NK-92 (cell line): ENCODE results near the gene SRSF7.
A peak's percentile ranks its signal among the peaks of the same experiment; 100 is the strongest.
"Not testable (repeated sequence)": the region's sequence is repeated elsewhere in the genome, so short reads cannot be mapped to it uniquely, and the experiment has no call there.

Source experiments
- DNase-seq: peaks from one replicate; lab custom pipeline; 2025; ENCODE audit not compliant: unreplicated experiment; lab: John Stamatoyannopoulos, UW

Gene SRSF7

DNA sequence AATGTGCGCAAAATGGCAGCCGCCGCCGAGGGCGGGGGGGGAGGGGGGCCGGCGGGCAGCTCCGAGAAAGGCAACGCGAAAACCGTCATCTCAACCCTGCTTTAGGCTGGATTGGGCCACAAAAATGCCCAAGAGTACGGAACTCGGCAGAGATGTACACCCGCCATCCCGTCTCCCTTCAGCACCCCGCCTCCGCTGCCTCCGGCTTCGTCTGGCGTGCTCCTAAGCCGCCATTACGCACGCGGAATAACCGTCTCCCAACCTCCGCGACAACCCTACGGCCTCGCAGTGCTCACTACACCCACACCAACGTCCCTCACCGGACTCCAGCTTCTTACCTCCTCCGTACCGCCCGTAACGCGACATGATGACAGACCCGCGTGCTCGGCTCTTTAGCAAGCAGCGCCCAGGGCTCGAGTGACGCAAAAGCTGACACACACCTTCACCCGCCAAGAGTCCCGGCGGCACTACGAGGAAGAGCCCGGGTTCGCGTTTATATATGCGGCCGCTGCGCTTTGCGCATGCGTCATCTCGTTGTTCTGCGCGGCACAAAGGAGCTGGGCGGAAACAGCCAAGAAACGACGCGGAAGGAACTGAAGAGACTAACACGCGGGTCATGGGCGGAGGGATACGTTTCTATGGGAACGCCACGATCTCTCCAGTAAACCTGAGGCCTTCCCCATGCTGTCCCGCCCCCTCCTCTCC, at the start of gene SRSF7:
TSS of gene SRSF7 (minus strand) at position 471 of the 705 bp plus-strand sequence. CDS start at position 366, 105 bp downstream.
- peak; percentile 89 for DNase-seq

DNA sequence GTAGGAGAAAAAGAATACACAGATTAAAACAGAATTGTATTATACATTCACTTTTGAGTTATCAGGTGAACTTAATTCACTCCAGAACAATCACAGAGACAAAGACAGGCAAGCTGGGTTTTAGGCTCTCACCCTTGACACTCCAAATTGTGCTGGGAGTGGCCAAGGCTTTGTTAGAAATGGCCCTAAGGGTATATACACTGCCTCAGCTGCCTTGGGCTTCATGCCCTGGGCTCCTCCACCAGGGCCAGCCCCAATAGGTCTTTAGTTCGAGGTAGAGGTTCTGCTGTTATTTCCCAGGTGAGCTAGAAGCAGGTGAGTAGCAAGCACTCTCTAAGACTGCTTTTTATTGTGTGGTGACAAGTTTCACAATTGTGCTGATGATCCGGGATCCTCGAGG, 46.8 kb upstream of the SRSF7 start:
- no peak for DNase-seq

DNA sequence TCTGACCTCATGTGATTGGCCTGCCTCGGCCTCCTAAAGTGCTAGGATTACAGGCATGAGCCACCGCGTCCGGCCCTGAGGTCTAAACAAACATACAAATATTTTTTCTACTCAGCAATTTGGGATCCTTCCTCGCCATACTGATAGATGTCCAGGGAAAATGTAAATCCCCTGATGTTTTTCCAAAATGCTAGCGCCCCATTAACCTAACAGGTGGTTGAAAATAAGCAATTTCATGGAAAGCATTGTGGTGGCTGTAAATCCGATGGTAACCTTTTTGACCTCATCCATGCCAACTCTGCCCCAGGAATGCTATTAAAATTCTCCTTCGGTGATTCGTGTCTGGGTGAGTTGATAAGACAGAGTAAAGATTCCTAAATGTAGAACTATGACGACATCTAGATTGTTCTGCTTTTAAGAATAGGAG, 46.1 kb upstream of the SRSF7 start:
- no peak for DNase-seq

DNA sequence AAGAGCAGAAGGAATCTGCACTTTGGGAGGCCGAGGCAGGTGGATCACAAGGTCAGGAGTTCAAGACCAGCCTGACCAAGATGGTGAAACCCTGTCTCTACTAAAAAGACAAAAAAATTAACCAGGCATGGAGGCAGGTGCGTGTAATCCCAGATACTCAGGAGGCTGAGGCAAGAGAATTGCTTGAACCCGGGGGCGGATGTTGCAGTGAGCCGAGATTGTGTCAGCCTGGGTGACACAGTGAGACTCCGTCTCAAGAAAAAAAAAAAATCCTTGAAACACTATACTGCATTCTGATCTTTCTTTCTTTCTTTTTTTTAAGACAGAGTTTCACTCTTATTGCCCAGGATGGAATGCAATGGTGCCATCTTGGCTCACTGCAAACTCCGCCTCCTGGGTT, 43.9 kb upstream of the SRSF7 start:
- DNase-seq = not testable (repeated sequence)

DNA sequence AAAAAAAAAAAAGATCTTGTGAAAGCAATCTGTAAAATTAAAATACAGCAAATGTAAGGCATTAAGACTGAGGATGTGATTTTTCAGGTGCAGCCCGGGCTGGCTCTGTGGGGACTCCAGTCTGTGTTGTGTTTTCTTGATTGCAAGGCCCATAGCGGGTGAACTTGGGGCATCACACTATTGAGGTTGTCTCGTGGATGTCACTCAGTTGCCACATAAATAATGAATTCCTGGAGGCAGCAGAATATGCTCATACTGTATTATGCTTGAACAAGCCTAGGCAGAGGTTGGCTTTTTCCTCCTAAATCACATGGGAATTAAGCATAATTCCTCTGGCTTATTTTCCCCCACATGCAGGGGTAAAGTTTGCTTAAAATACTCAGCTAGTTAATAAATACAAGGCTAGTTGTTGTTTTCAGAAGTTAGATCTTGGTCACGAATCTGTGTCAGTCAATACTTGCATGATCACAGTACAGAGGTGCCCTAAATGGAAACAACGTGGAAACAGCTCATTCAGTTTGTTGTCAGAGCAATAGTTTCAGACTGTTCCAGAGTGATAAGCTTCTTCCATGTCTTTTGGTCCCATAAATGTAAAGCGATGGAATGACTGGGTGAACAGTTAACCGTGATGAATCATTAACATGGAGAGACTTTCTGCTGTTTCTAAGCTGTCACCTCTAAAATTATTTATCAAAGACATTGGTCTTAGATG, 43.2 kb upstream of the SRSF7 start:
- DNase-seq = no peak

DNA sequence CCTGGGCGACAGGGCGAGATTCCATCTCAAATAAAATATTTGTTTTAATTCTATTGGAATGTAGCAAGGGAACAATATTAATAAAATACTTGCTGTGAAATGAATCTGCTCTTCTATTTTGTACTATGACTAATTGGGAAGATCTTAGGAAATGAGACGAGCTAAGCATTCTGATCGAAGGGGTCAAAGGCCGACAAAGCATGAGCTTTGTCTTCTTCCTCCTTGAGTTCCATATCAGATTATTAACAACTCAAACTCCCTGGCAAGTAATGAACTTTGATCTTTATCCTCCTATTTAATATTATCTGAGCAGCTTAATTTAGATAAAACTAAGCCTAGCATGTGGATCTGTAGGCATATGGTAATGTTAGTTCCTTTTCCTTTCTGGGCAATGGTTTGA, 42.4 kb upstream of the SRSF7 start:
- no peak for DNase-seq

DNA sequence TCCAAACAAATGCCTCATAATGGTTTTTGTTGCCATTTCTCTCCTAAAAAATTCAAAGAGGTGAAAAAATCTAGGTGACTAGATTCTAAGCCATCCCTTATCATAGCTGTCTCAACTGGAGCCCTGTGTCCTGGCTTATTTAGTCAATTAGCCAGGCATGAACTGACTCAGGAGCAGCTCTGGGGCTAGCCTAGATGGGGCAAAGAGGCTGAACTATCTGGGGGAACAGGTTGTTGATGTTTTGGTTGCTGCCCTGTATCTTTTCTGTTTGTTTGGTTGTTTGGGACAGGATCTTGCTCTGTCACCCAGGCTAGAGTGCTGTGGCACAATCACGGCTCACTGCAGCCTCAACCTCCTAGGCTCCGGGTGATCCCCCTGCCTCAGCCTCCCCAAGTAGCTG, 41.6 kb upstream of the SRSF7 start:
- DNase-seq = no peak

DNA sequence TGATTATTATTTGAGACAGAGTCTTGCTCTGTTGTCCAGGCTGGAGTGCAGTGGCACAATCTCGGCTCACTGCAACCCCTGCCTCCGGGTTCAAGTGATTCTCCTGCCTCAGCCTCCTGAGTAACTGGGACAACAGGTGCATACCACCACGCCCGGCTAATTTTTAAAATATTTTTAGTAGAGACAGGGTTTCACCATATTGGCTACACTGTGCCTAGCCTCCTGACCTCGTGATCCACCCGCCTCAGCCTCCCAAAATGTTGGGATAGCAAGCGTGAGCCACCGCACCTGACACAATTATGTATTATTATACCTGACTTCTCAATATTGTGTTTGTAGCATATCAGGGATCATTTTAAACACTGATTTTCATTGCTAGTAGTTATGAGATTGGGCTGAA, 41.2 kb upstream of the SRSF7 start:
- not testable (repeated sequence) for DNase-seq

DNA sequence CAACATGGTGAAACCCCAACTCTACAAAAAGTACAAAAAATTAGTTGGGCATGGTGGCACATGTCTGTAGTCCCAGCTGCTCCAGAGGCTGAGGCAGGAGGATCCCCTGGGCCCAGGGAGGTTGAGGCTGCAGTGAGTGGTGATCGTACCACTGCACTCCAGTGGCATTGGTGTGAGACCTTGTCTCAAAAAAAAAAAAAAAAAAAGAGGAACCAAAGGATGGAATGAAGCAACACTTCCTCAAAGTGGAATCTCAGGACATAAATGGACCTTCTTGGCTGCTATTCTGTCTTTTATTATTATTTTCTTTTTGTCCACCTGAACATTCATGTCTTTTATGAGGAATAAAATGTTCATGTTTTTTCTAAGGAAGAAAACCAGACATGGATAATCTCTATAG, 40.6 kb upstream of the SRSF7 start:
- DNase-seq = no peak

DNA sequence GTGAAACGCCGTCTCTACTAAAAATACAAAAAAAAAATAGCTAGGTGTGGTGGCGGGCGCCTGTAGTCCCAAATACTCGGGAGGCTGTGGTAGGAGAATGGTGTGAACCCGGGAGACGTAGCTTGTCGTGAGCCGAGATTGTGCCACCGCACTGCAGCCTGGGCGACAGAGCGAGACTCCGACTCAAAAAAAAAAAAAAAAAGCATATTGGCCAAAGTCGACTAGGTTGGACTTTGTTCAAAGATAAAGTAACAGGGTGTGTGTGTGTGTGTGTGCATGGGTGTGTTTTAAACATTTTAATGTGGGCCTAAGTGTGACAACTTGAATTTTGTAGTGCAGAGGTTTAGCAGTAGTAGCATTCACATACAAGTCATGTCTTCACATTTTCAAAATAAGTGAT, 38.5 kb upstream of the SRSF7 start:
- no peak for DNase-seq

DNA sequence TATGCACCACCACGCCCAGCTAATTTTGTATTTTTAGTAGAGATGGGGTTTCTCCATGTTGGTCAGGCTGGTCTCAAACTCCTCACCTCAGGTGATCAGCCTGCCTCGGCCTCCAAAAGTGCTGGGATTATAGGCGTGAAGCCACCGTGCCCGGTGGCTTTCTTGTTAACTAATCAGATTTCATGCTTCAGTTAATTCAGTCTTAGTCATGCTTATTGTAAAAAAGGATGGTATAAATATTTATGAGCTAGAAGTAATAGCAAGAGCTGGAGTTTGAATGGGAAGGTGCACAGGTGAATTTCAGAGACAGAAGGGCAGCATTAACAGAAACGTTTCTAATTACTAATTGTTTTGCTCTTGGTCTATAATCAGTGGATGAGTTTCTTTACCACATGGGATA, 37.1 kb upstream of the SRSF7 start:
- no peak for DNase-seq

DNA sequence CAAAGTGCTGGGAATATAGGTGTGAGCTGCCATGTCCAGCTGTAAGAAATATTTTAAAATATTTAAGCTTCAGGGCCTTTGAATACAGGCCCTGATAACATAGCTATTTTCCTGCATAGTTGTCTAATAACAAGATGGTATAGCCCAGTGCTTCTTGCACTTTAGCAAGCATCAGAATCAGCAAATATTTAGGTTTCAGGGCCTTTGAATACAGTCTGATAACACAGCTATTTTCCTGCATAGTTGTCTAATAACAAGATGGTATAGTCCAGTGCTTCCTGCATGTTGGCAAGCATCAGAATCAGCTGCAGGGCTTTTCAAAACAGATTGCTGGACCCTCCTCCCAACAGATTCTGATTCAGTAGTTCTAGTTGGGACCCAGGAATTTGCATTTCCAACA, 32.4 kb upstream of the SRSF7 start:
- no peak for DNase-seq

DNA sequence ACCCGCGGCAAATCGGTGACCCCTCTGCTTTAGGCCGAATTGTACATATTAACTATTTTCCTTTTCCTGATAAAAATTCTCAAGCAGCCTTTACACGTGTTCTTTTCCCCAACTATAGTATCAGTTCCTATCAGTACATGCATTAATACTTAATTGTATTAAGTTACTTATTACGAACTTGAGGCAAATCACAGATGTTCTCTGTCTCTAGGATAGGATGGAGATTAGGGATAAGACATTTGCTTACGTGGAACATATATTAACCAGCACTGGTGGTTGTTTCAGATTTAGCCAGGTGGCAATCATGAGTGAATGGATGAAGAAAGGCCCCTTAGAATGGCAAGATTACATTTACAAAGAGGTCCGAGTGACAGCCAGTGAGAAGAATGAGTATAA, 27.5 kb upstream of the SRSF7 start:
- DNase-seq = no peak

DNA sequence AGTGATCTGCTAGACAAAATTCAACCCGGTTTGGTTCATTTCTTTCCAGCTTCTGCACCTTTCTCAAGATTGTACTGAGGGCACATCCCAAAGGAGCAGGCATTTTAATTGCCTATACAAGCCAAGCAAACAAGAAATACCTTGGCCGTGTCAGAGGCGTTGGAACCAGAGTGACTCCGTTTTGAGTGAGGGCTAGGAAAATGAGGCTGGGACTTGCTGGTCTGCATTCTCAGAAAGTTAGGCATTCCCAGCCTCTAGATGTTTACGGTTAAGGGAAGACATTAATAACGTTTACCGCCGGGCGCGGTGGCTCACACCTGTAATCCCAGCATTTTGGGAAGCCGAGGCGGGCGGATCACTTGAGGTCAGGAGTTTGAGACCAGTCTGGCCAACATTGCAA, 25.4 kb upstream of the SRSF7 start:
- no peak for DNase-seq

DNA sequence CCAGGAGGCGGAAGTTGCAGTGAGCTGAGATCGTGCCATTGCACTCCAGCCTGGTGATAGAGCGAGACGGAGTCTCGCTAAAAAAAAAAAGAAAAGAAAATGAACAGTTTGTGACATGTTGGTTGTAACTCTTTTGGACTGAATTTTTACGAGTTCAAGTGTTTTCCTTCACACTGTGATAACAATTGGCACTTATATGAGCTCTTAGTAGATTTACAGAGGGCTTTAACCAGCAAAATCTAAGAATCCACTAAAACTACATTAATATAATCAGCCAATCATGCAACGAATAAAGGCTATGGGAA, 24.7 kb upstream of the SRSF7 start:
- no peak for DNase-seq

DNA sequence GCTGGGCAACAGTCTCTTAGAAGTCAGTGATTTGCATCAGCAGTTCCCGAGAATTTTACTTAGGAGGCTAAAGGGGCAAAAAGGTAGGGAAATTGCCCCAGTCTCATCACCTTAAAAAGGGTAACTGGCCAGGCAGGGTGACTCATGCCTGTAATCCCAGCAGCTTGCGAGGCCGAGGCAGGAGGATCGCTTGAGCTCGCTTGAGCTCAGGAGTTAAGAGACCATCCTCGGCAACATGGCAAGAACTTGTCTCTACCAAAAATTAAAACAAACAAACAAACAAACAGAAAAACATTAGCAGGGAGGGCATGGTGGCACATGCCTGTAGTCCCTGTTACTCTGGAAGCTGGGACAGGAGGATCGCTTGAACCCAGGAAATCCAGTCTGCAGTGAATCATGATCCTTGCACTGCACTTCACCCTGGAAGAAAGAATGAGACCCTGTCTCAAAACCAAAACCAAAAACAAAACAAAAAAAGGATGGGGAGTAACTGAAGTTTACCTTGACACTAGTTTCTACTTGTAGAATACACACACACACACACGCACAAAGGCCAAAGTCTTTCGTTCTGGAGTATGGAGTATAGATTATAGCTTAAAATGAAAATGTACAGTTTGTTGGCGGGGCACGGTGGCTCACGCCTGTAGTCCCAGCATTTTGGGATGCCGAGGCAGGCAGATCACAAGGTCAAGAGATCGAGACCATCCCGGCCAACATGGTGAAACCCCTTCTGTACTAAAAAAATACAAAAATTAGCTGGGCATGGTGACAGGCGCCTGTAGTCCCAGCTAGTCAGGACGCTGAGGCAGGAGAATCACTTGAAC, 24.1 kb upstream of the SRSF7 start:
- DNase-seq = no peak

DNA sequence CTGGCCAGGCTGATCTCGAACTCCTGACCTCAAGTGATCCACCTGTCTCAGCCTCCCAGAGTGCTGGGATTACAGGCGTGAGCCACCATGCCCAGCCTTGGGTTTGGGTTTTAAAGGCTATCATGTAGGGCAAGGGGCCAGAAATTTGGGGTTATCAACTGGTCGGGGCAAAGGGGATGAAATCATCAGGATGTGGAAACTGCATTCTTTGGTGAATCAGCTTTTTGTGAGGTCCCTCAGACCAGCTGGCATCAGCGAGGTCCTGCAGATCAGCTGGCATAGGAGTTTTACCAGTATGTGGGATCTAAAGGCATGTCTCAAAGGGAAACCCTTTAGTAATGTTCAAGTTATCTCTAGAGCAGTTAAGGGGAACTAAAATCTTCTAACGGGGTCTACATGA, 20.5 kb upstream of the SRSF7 start:
- no peak for DNase-seq

DNA sequence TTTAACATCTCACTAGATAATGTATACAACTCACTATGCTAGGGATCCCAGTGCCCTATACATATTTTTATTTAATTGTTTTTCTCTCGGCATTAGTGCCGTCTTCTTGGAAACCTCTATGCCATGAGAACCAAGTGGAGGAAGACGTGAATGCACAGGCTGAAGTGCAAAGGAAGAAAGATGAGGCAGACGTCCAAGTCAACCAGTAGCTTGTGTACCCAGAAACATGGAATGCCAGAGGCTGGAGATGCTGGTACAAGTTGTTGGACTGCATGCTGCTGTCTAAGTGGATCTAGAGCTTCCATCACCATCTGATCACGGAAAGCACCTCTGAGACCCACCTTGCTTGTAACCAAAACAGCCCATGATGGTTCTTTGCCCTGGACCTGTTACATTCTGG, 14.4 kb upstream of the SRSF7 start:
- DNase-seq = no peak

DNA sequence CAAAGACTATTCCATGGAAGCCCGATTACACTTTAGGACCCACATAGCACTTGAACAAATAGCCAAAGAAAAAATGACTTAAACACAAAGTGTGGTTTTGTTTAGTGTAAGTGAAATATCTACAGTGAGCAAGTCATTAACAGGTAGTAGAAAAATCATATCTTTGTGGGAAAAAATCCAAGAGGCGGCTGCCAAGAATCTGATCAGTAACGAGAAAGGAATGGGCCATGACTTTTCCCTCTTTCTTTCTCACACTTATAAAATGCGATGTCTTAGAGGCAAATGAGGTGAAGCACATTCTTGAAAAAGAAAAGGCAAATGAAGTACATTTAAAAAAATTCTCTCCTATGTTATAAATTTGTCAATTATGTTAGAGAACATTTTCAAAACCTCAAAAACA, 14.0 kb upstream of the SRSF7 start:
- DNase-seq = no peak

DNA sequence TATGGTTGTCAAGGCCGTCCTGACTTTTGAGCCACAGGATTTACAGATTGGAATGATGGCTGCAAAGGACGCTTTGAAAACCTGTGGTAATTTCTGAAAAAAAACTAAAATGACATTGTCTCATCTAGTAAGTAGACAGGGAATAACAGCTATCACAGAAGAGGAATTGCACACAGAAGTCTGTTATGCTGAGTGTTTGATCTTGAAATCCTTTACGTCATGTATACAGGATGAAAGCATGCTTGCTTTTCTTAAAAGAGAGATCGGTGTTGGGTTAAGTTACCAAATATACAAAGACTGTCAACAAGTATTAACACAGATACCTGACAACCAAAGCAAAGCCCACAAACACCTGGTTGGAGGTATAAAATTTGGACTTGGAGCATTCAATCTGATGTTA, 12.6 kb upstream of the SRSF7 start:
- DNase-seq = no peak

DNA sequence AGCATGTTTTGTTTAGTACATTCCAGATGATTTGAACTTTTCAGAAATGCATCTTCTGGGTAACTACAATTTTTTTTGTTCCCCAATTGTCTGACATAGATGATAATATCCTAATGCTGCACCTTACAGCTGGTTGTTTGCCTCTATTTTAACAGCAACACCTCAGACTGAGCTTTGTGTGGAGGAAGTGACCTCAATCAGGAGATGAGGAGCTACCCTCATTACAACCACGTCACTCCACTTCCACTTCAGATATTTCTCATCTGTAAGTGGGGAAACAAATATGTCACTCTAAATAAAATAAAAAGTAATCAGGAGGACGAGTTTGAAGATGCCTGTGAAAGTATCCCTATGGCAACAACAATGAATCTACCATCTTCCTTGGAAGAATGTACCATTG, 12.1 kb upstream of the SRSF7 start:
- DNase-seq = no peak

DNA sequence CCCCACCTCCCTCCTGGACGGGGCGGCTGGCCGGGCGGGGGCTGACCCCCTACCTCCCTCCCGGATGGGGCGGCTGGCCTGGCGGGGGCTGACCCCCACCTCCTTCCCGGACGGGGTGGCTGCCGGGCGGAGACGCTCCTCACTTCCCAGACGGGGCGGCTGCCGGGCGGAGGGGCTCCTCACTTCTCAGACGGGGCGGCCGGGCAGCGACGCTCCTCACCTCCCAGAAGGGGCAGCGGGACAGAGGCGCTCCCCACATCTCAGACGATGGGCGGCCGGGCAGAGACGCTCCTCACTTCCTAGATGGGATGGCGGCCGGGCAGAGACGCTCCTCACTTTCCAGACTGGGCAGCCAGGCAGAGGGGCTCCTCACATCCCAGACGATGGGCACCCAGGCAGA, 4.7 kb upstream of the SRSF7 start:
- DNase-seq = not testable (repeated sequence)
